Lower leg skin (tissue), 3 donors: ENCODE measurements around the gene ZSCAN5A.

Experiments used
- POLR2A ChIP-seq, 2 donors: fragments of 450-650 bp; IDR thresholded peaks; one replicate each; pipeline ENCODE4 v1.6.1; 2016 to 2017; ENCODE audit warnings: antibody characterized with exemption in 2 of 2, mild to moderate bottlenecking in 1 of 2, moderate library complexity in 1 of 2
- TF ChIP-seq, protein P1 (sequence below), 3 donors: fragments of 450-650 bp; IDR thresholded peaks; one replicate each; pipeline ENCODE4 v1.5.1; 2016; ENCODE audit warnings: antibody characterized with exemption in 3 of 3, mild to moderate bottlenecking in 3 of 3, moderate library complexity in 2 of 3

DNA sequence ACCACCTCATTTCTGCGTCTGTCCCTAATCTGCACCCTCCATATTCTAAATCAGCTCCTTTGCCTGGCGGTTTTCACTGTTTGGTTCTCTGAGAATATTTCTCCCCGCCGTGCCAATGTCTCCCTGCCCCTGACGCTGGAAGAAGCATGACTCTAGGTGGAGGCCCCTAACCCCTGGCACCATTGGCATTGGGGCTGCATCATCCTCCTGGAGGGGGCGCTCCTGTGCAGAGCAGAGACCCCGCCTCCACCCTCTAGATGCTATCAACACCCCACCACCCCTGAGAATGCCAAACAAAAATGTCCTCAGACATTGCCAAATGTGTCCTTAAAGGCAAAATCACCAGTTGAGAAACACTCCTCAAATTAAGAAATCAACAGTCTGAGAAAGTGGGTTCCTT lies 123.5 kb downstream of the ZSCAN5A start:
- TF ChIP-seq POLR2A (IDR thresholded peaks at IDR 0.05) = no peak
- TF ChIP-seq, protein P1, sequence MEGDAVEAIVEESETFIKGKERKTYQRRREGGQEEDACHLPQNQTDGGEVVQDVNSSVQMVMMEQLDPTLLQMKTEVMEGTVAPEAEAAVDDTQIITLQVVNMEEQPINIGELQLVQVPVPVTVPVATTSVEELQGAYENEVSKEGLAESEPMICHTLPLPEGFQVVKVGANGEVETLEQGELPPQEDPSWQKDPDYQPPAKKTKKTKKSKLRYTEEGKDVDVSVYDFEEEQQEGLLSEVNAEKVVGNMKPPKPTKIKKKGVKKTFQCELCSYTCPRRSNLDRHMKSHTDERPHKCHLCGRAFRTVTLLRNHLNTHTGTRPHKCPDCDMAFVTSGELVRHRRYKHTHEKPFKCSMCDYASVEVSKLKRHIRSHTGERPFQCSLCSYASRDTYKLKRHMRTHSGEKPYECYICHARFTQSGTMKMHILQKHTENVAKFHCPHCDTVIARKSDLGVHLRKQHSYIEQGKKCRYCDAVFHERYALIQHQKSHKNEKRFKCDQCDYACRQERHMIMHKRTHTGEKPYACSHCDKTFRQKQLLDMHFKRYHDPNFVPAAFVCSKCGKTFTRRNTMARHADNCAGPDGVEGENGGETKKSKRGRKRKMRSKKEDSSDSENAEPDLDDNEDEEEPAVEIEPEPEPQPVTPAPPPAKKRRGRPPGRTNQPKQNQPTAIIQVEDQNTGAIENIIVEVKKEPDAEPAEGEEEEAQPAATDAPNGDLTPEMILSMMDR (IDR thresholded peaks at IDR 0.05) = no peak
